HG02870 (cell line): ENCODE results near the gene SPRN.

Experiments
- ATAC-seq: cut with Tn5 transposase; IDR thresholded peaks from one replicate; pipeline ENCODE4 v1.9.1; 2021; ENCODE audit warnings: mild to moderate bottlenecking, moderate library complexity; ENCODE audit not compliant: unreplicated experiment

The SPRN gene

DNA sequence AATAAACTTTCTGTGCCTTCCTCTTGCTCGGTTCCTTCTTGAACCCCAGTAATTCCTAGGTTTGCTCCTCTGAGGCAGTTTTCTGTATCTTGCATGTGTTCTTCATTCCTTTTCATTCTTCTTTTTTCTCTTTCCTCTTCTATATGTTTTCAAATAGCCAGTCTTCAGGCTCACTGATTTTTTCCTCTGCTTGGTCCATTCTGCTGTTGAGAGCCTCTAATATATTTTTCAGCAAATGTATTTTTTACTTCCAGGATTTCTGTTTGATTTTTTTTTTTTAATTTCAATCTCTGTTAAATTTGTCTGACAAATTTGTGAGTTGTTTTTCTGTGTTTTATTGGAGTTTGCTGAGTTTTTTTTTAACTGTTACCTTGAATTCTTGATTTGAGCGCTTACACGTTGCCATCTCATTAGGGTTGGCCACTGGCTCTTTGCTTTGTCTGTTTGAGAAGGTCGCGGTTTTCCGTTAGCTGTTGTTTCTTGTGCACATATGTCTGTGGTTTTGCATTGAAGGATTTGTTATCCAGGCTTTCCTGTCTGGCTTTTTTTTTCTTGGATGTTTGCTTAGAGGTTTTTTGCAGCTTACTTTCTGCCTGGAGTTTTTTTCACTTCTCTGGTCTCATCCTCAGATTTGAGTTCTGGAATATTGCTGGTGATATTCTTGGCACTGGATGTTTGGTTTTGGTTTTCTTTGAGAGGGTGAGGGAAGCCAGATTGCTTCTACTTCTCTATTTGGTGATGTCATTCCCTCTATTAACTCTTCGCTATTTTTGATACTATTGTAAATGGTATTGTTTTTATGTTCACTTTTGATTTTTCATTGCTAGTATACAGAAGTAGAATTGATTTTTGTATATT lies 12.7 kb downstream of the SPRN start:
- no peak for ATAC-seq

- peak; percentile 49 for ATAC-seq
These were observed 18.4 kb downstream of the SPRN start for GRCh38 chr10:133405844-133406527.

GRCh38 chr10:133405272-133405671 lies 19.2 kb downstream of the SPRN start:
- no peak for ATAC-seq

DNA sequence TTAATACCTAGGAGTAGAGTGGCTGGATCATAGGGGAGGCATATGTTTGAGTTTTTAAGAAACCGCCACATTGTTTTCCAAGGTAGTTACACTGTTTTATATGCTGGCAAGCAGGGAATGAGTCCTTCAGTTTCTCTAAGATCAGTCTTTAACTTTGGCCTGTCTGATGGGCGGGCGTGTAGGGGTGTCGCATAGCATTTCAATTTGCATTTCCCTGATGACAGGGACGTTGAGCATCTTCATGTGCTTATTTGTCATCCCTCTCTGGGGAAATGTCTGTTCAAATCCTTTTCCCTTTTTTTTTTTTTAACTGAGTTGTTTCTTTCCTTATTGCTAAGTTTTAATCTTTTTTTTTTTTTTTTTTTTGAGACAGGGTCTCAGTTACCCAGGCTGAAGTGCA lies 20.6 kb downstream of the SPRN start:
- ATAC-seq = no peak

GRCh38 chr10:133403359-133403758 lies 21.1 kb downstream of the SPRN start:
- no peak for ATAC-seq

DNA sequence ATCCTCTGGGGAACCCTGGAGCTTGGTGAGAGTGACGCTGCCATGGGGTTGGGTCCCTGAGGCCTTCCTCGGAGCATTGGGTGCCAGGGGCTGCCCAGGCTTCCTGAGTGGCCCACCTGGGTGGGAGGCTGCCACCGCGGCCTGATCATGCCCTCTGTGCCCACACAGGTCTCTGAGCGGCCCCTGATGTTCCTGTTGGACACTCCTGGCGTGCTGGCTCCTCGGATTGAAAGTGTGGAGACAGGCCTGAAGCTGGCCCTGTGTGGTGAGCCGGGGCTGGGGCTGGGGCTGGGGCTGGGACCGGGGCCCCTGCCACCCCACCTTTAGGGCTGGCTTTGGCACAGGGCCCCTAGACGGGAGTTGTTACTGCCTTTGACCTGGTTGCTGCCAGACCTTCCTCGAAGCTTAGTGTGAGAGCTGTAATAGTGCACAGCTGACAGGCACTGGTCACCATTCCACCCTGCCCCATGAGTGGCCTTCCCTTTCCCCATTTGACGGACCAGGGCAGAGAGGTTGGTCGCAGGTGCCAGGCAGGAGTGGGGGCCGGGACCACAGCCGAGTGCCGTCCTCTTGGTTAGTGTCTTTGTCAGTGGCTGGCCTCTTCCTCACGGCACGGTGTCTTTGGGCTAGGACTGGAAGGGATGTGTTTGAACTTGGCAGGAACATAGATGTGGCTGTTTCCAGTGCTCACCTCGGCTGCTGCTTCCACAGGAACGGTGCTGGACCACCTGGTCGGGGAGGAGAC lies 22.3 kb downstream of the SPRN start:
- no peak for ATAC-seq

DNA sequence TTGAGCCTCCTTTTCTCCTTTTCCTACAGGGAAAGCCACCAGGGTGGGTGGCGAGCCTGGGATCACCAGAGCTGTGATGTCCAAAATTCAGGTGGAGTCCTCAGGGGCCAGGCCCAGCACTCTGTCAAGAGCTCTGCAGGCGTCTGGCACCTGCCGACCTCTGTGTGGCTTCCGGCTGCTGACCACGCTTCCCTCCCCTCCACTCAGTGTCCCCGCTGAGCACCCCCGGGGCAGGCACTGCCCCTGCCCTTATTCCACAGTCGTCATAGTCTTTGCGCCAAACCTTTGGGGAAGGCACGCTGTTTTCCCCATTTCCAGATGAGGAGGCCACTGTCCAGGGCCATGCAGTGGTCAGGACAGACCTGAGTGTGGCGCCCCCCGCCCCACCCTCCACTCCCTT lies 22.9 kb downstream of the SPRN start:
- no peak for ATAC-seq

DNA sequence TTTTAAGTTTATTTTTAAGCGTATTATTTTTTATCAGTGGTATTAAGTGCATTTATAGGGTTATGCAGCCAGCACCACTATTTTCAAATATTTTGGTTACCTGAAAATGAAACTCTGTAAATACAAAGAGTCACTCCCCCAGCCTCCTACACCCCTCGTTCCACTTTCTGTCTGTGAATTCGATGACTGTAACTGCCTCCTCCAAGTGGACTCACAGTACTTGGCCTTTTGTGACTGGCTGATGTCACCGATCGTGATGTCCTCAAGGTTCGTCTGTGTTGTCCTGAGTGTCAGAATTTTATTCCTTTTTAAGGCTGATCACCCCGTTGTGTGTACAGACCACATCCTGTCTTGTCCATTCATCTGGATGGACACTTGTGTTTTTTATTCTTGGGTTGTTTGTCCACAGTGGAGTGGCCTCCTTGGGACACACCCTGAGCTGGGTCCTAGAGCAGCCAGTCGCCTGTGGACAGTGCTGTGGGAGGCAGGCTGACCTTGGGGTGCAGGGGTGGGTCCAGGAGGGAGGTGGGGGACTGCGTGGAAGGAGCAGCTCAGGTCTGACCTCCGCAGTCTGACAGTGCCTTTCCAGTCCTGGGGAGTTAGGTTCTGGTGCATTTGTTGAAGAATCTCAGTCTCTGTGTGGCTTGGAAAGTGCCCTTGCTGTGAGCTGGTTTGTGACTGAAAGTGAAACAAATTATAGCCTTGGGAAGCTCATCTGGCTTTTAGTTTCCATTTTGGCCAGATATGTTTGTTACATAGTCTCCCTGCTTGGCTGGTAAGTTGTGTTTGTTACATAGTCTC lies 23.6 kb downstream of the SPRN start:
- ATAC-seq = peak; percentile 51

- ATAC-seq = no peak
These were observed 25.3 kb downstream of the SPRN start for GRCh38 chr10:133399123-133399601.

DNA sequence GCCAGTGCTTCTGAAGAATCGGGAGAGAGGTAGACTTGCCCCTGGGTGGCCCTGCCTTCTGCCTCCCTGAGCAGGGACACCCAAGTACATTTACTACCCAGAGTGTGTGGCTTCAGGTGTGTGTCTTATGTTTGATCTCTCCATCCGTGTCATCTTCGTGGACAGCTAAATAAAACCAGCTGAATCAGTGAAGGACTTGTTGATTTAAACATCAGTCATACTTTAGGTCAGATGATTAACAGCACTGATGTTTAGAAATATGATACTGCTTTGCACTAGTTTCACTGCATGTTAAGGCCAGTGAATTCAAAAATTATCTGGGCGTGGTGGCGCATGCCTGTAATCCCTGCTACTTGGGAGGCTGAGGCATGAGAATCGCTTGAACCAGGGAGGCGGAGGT lies 26.5 kb downstream of the SPRN start:
- no peak for ATAC-seq

DNA sequence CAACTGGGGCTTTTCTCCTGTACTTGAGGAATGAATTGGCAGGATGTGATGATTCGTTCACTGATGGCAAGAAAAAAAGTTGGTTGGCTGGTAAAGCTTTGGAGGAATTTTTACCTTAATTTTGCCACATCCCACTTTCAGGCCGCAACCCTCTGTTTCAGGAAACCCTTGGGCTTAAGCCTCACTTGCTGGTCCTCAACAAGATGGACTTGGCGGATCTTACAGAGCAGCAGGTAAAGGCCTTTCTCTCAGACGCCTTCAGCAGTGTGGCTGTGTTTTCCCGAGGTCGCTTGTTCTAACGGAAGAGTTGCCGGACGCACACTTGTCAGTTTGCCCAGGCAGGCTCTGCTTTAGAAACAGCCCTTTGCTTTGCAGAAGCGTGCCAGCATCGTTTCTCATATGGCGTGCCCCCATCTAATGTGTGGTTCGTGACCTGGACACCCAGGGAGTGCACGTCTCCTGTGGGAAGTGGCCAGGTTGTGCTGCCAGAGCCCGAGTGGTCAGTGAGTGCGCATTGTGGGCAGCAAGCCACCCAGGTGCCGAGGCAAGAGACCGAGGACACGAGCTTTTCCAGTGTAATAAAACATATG lies 28.3 kb downstream of the SPRN start:
- no peak for ATAC-seq

GRCh38 chr10:133394801-133395221 lies 29.6 kb downstream of the SPRN start:
- ATAC-seq = no peak

DNA sequence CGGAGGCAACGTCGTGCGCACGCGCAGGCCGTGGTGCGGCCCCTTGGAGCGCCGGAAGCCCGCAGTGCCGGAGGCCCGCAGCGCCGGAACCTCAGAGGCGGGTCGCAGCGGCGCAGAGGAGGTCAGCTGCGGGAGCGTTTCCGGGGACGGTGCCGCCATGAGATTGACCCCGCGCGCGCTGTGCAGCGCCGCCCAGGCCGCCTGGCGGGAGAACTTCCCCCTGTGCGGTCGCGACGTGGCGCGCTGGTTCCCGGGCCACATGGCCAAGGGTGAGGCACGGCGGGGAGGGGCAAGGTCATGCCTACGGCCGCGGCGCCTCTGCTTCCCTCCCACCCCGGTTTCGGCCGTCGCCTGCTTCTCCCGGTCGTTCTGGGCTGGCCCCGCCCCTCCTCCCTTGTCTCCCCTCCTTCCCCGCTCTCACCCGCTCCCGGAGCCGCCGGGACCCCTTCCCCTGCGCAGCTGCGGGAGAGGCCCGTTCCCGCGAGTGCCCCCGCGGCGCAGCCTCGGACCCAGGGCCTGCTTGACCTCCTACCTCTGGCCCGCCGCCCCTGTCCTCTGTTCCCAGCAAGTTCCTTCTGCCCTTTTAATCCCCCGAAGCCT lies 30.3 kb downstream of the SPRN start, which contains the start of gene MTG1:
Gene MTG1, plus strand, starts transcription at position 94 of the 600 bp plus-strand sequence. Its CDS starts 64 bp downstream, at position 158.
- ATAC-seq = peak; percentile 59

GRCh38 chr10:133393401-133394063 lies 30.9 kb downstream of the SPRN start:
- ATAC-seq = no peak

- no peak for ATAC-seq
These were observed 32.5 kb downstream of the SPRN start for GRCh38 chr10:133391761-133392518.

- no peak for ATAC-seq
These were observed 33.2 kb downstream of the SPRN start for GRCh38 chr10:133391249-133391635.

GRCh38 chr10:133390597-133391248 lies 33.7 kb downstream of the SPRN start:
- ATAC-seq = no peak
